ENCODE measurements around the gene GPR146.

DNA sequence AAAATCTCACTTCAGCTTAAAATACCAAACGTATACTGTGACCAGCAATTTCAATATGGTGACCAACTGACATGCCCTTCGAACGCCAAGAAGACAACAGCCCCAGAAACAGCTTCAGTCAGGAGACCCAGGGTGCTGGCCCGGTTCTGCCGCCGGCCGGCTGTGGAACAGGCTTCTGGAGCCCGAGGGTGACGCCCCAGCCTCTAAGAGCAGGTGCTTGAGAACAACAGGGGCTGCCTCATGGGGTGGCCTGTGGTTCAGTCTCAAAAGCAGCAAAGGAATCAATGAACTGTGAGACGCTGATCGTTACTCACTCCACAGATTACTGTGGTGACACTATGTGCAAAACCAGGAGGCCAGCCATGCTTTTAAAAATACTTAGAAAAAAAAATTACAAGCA, 60.8 kb downstream of the GPR146 start:
- TF ChIP-seq, protein P1, sequence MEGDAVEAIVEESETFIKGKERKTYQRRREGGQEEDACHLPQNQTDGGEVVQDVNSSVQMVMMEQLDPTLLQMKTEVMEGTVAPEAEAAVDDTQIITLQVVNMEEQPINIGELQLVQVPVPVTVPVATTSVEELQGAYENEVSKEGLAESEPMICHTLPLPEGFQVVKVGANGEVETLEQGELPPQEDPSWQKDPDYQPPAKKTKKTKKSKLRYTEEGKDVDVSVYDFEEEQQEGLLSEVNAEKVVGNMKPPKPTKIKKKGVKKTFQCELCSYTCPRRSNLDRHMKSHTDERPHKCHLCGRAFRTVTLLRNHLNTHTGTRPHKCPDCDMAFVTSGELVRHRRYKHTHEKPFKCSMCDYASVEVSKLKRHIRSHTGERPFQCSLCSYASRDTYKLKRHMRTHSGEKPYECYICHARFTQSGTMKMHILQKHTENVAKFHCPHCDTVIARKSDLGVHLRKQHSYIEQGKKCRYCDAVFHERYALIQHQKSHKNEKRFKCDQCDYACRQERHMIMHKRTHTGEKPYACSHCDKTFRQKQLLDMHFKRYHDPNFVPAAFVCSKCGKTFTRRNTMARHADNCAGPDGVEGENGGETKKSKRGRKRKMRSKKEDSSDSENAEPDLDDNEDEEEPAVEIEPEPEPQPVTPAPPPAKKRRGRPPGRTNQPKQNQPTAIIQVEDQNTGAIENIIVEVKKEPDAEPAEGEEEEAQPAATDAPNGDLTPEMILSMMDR (IDR thresholded peaks at IDR 0.05) = no peak
- TF ChIP-seq POLR2AphosphoS5 (IDR thresholded peaks at IDR 0.05) (no peak), POLR2A (IDR thresholded peaks at IDR 0.05) (no peak)

All from transverse colon (tissue), 4 donors.